Measurements from ENCODE around the gene PNCK. TPM values are rescaled to one million over a fixed set of nuclear protein-coding genes. Genes with fewer than 3 reads are reported as not detected.
"Not testable (repeated sequence)": the region's sequence is repeated elsewhere in the genome, so short reads cannot be mapped to it uniquely, and the experiment has no call there.

PNCK gene
- total RNA-seq, 4 donors from 2014 or later: 0.83 TPM; not detected in 3

DNA sequence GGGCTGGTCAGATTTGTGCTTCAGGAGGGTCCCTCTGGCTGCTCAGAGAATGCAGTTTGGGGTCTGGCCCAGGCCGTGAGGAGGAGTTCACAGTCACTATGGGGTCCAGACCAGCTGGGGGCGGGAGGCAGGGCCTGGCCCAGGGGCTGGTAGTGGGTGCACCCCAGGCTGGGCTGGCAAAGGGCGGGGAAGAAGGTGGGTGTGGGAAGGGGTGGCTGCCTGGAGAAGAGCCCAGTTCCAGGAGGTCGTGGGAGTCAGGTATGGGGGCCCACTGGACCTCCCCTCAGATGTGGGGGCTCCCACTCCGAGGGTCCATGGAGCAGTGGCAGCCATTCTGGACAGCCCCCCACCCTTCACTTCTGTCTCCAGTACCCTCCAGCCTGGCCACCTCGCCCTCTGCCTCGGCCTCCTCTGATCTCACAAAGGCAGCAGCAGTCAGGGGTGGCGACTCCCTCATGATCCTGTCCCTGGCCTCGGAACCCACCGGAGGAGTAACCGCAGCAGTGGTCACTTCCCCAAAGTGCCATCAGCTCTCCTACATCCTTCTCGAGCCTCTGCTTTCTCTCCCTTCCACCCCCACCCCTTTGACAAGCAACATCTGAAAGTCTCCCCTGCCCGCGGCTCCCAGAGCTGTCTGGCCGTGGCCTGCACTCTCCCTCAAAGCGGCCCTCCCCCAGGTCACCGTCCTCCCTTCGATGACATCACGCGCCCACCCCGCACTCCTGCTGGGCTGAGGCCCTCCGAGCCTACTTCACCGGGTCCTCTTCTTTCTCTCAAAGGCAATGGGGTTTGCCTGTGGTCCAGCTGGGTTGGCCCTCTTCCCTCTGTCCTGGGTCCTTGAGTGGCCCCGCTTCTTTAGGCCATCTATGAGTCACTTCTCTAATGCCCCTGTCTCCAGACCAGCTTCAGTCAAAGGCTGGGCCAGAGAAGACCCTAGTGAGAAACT lies 12.4 kb upstream of the PNCK start:
- DNase-seq: no peak
- Histone ChIP-seq H3K36me3 (no peaks in the 10 kb centered on the region), H3K27ac (no peak overlapping the region), H3K4me3 (replicated peaks in 1 of 3) (no peak overlapping the region), H3K4me1 (peaks cover 0 to 4% of the 10 kb centered on the region in 2 donors), H3K9me3 (no peaks in the 10 kb centered on the region), H3K27me3 (no peaks in the 10 kb centered on the region)
- 75 to 77% methylated on average over 6 to 9 of the region's 24 CpGs for WGBS, 2 donors
- intact Hi-C loops (cut with DNase I): no loop called here
- TF ChIP-seq POLR2A (IDR thresholded peaks at IDR 0.05): no peak
- TF ChIP-seq, protein P1, sequence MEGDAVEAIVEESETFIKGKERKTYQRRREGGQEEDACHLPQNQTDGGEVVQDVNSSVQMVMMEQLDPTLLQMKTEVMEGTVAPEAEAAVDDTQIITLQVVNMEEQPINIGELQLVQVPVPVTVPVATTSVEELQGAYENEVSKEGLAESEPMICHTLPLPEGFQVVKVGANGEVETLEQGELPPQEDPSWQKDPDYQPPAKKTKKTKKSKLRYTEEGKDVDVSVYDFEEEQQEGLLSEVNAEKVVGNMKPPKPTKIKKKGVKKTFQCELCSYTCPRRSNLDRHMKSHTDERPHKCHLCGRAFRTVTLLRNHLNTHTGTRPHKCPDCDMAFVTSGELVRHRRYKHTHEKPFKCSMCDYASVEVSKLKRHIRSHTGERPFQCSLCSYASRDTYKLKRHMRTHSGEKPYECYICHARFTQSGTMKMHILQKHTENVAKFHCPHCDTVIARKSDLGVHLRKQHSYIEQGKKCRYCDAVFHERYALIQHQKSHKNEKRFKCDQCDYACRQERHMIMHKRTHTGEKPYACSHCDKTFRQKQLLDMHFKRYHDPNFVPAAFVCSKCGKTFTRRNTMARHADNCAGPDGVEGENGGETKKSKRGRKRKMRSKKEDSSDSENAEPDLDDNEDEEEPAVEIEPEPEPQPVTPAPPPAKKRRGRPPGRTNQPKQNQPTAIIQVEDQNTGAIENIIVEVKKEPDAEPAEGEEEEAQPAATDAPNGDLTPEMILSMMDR (IDR thresholded peaks at IDR 0.05): no peak

DNA sequence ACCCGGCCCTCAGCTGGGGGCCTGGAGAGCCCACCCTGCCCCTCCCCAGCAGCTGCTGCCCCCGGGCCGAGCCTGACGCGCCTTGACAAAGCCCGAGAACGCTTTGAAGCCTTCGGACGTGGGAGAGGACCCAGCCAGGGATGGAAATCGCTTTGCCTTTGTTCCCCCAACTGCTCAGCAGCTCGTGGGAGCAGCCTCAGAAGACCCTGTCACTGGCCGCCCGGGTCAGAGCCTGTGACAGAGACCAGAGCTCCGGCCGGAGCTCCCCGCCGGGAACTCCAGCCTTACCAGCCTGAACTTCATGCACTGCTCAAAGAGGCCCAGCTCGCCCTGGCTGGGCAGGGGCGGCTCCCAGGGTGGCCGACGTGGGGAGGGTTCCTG lies 11.5 kb upstream of the PNCK start:
- intact Hi-C loops (cut with DNase I): no loop called here
- WGBS, 2 donors: 64% methylated on average over 4 of the region's 21 CpGs; no CpG with 5 or more reads in 1 of the 2 donors
- DNase-seq: no peak
- Histone ChIP-seq H3K4me1 (peaks cover 0 to 4% of the 10 kb centered on the region in 2 donors), H3K36me3 (no peaks in the 10 kb centered on the region), H3K9me3 (no peaks in the 10 kb centered on the region), H3K4me3 (replicated peaks in 1 of 3) (no peak overlapping the region), H3K27me3 (no peaks in the 10 kb centered on the region), H3K27ac (no peak overlapping the region)
- TF ChIP-seq, protein P1 (IDR thresholded peaks at IDR 0.05): no peak
- no peak for TF ChIP-seq POLR2A (IDR thresholded peaks at IDR 0.05)

- Histone ChIP-seq H3K9me3 (no peaks in the 10 kb centered on the region), H3K4me3 (replicated peaks in 1 of 3) (no peak overlapping the region), H3K4me1 (peaks cover 0 to 4% of the 10 kb centered on the region in 2 donors), H3K36me3 (no peaks in the 10 kb centered on the region), H3K27ac (no peak overlapping the region), H3K27me3 (no peaks in the 10 kb centered on the region)
- 32 to 33% methylated on average over 5 to 6 of the region's 21 CpGs for WGBS, 2 donors
- intact Hi-C loops (cut with DNase I): no loop called here
- no peak for DNase-seq
- TF ChIP-seq POLR2A (IDR thresholded peaks at IDR 0.05): no peak
- TF ChIP-seq, protein P1 (IDR thresholded peaks at IDR 0.05): no peak
These were observed 11.0 kb upstream of the PNCK start for GRCh38 chrX:153684467-153685155.

- H3K4me1 ChIP-seq; H3K36me3 ChIP-seq; H3K9me3 ChIP-seq; H3K27me3 ChIP-seq; H3K27ac ChIP-seq; intact Hi-C loops (cut with DNase I); DNase-seq; H3K4me3 ChIP-seq (replicated peaks in 1 of 3): not testable (repeated sequence)
- WGBS, 2 donors: 91 to 96% methylated on average over 4 to 8 of the region's 8 CpGs
These were observed 9.9 kb upstream of the PNCK start for GRCh38 chrX:153683486-153683885.

- intact Hi-C loops (cut with DNase I): no loop called here
- no peaks in the 10 kb centered on the region for H3K27me3 ChIP-seq
- 69 to 80% methylated on average over 6 of the region's 12 CpGs for WGBS, 2 donors
- H3K27ac ChIP-seq: no peak overlapping the region
- no peaks in the 10 kb centered on the region for H3K9me3 ChIP-seq
- H3K4me3 ChIP-seq (replicated peaks in 1 of 3): no peak overlapping the region
- no peaks in the 10 kb centered on the region for H3K36me3 ChIP-seq
- TF ChIP-seq POLR2A (IDR thresholded peaks at IDR 0.05): no peak
- TF ChIP-seq, protein P1 (IDR thresholded peaks at IDR 0.05): no peak
- H3K4me1 ChIP-seq: no peaks in the 10 kb centered on the region
- no peak for DNase-seq
These were observed 7.6 kb upstream of the PNCK start for GRCh38 chrX:153681175-153681574.
